Liver (tissue), 9 donors: ENCODE measurements around the gene MAPRE3. TPM values are rescaled to one million over a fixed set of nuclear protein-coding genes. Genes with fewer than 3 reads are reported as not detected.

Experiments
- DNase-seq: peaks from one replicate; pipeline ENCODE4 v3.0.0-alpha.2; 2017; ENCODE audit warnings: low spot score
- H3K27ac ChIP-seq, 2 donors: one replicate each; pipeline ENCODE4 v1.7.0; 2013; ENCODE audit warnings: inconsistent platforms in 2 of 2, low read length in 2 of 2, control low read depth in 1 of 2, low read depth in 1 of 2, mild to moderate bottlenecking in 1 of 2
- H3K27me3 ChIP-seq, 4 donors: one replicate each; pipeline versions ENCODE4 v1.6.1 to v1.7.0; 2013; ENCODE audit warnings: low read length in 3 of 4, inconsistent platforms in 1 of 4, mild to moderate bottlenecking in 1 of 4, moderate library complexity in 1 of 4; ENCODE audit not compliant: control insufficient read depth in 4 of 4, insufficient read depth in 4 of 4
- H3K36me3 ChIP-seq, 4 donors: one replicate each; pipeline versions ENCODE4 v1.6.1 to v1.7.0; 2013; ENCODE audit warnings: low read length in 3 of 4, mild to moderate bottlenecking in 3 of 4, low read depth in 1 of 4, moderate library complexity in 1 of 4; ENCODE audit not compliant: control insufficient read depth in 4 of 4, insufficient read depth in 3 of 4
- H3K4me1 ChIP-seq, 4 donors: one replicate each; pipeline versions ENCODE4 v1.6.1 to v1.7.0; 2013; ENCODE audit warnings: low read length in 3 of 4, mild to moderate bottlenecking in 3 of 4, moderate library complexity in 1 of 4; ENCODE audit not compliant: control insufficient read depth in 4 of 4, insufficient read depth in 4 of 4
- H3K4me3 ChIP-seq, 3 donors: one replicate each; pipeline versions ENCODE4 v1.6.1 to v1.7.0; 2013; ENCODE audit warnings: low read length in 3 of 3, control low read depth in 1 of 3, low read depth in 1 of 3, mild to moderate bottlenecking in 1 of 3
- H3K9ac ChIP-seq, 2 donors: one replicate each; pipeline ENCODE4 v1.7.0; 2013; ENCODE audit warnings: low read length in 2 of 2, mild to moderate bottlenecking in 2 of 2, moderate library complexity in 2 of 2, control low read depth in 1 of 2, low read depth in 1 of 2
- H3K9me3 ChIP-seq, 4 donors: one replicate each; pipeline versions ENCODE4 v1.6.1 to v1.7.0; 2013; ENCODE audit warnings: low read length in 3 of 4; ENCODE audit not compliant: control insufficient read depth in 4 of 4
- ATF3 ChIP-seq: IDR thresholded peaks from 2 replicates; pipeline ENCODE4 v1.6.1; 2016; ENCODE audit warnings: antibody characterized with exemption
- CTCF ChIP-seq: fragments of 150-350 bp; IDR thresholded peaks from 2 replicates; pipeline ENCODE4 v1.5.1; 2017; ENCODE audit warnings: improper control_type of control experiment, low read depth, low read length; ENCODE audit not compliant: missing input control
- EGR1 ChIP-seq, 2 donors: IDR thresholded peaks; 2 replicates each; pipeline ENCODE4 v1.6.1; 2016 to 2018; ENCODE audit warnings: antibody characterized with exemption in 2 of 2, low read depth in 2 of 2
- FOXA1 ChIP-seq: IDR thresholded peaks from 2 replicates; pipeline ENCODE4 v1.6.1; 2016; ENCODE audit warnings: antibody characterized with exemption
- FOXA2 ChIP-seq: IDR thresholded peaks from 2 replicates; pipeline ENCODE4 v1.6.1; 2016; ENCODE audit warnings: antibody characterized with exemption
- GABPA ChIP-seq, 2 donors: IDR thresholded peaks in 1 of 2; conservative IDR thresholded peaks in 1 of 2; 2 replicates each; pipeline ENCODE4 v1.6.1; 2016; ENCODE audit warnings: antibody characterized with exemption in 2 of 2, mild to moderate bottlenecking in 1 of 2, moderate library complexity in 1 of 2
- HNF4A ChIP-seq, 2 donors: conservative IDR thresholded peaks; 2 replicates each; pipeline ENCODE4 v1.6.1; 2016; ENCODE audit warnings: antibody characterized with exemption in 2 of 2, mild to moderate bottlenecking in 2 of 2
- HNF4G ChIP-seq: IDR thresholded peaks from 2 replicates; pipeline ENCODE4 v1.6.1; 2016; ENCODE audit warnings: antibody characterized with exemption
- JUND ChIP-seq, 2 donors: IDR thresholded peaks; 2 replicates each; pipeline ENCODE4 v1.6.1; 2016; ENCODE audit warnings: antibody characterized with exemption in 2 of 2
- MAX ChIP-seq: IDR thresholded peaks from 2 replicates; pipeline ENCODE4 v1.6.1; 2016; ENCODE audit warnings: antibody characterized with exemption
- NR2F2 ChIP-seq: IDR thresholded peaks from 2 replicates; pipeline ENCODE4 v1.6.1; 2016; ENCODE audit warnings: antibody characterized with exemption
- RAD21 ChIP-seq, 2 donors: IDR thresholded peaks; 2 replicates each; pipeline ENCODE4 v1.6.1; 2016; ENCODE audit warnings: antibody characterized with exemption in 2 of 2, mild to moderate bottlenecking in 2 of 2
- REST ChIP-seq: IDR thresholded peaks from 2 replicates; pipeline ENCODE4 v1.6.1; 2016; ENCODE audit warnings: antibody characterized with exemption, mild to moderate bottlenecking
- RXRA ChIP-seq, 2 donors: IDR thresholded peaks; 2 replicates each; pipeline ENCODE4 v1.6.1; 2017 to 2018; ENCODE audit warnings: antibody characterized with exemption in 2 of 2, mild to moderate bottlenecking in 1 of 2
- SP1 ChIP-seq: IDR thresholded peaks from 2 replicates; pipeline ENCODE4 v1.6.1; 2018; ENCODE audit warnings: antibody characterized with exemption, mild to moderate bottlenecking
- YY1 ChIP-seq: IDR thresholded peaks from 2 replicates; pipeline ENCODE4 v1.6.1; 2016; ENCODE audit warnings: antibody characterized with exemption, mild to moderate bottlenecking
- ZBTB33 ChIP-seq: IDR thresholded peaks from 2 replicates; pipeline ENCODE4 v1.6.1; 2016; ENCODE audit warnings: antibody characterized with exemption
- WGBS: extraction: QIAGEN DNeasy Blood & Tissue Kit; methylation state at CpG from one replicate; pipeline ENCODE4 v1.1.7; 2013; 5-methylcytosine and 5-hydroxymethylcytosine counted together
- polyA plus RNA-seq, 2 donors: library from polyadenylated mRNA; stranded (reverse) in 1 of 2; unstranded in 1 of 2; fragments of 200-250 nt in 1 of 2; fragments of >200 nt in 1 of 2; fragmentation: Nextera tagmentation in 1 of 2; extraction: Ambion mirVana in 1 of 2; gene quantifications; one replicate each; pipeline versions ENCODE4 v1.2.1 to v1.2.3, GENCODE V29; 2013 to 2015
- total RNA-seq, 2 donors: library from RNA; depleted of rRNA; stranded (reverse); fragments of >200 nt; gene quantifications; one replicate each; pipeline ENCODE4 v1.2.3, GENCODE V29; 2014
- donor health status: healthy.
- donor health status: healthy.
- donor health status: healthy.
- donor health status: healthy.
- donor health status: healthy.

Gene MAPRE3
- total and polyA plus RNA-seq, 4 donors, result 1.0 to 15.8 (median 9.8) TPM

- TF ChIP-seq ZBTB33 (no peak), YY1 (peak; percentile 14), NR2F2 (no peak), HNF4G (peak; percentile 72), FOXA1 (no peak), RAD21 (IDR thresholded peaks at IDR 0.05) (no peak)
Measured at GRCh38 chr2:26985807-26986206, 15.4 kb downstream of the MAPRE3 start (continued).

GRCh38 chr2:26986576-26986975 is 16.1 kb downstream of the MAPRE3 start:
- TF ChIP-seq RAD21 (IDR thresholded peaks at IDR 0.05) (no peak), MAX (no peak), GABPA (IDR thresholded peaks at IDR 0.05 in 1 of 2, conservative IDR thresholded peaks at IDR 0.05 in 1 of 2) (no peak), JUND (IDR thresholded peaks at IDR 0.05) (no peak), SP1 (no peak), CTCF (no peak), REST (no peak), ATF3 (no peak), HNF4A (conservative IDR thresholded peaks at IDR 0.05) (no peak), EGR1 (IDR thresholded peaks at IDR 0.05; ENCODE audit: low read depth in 2 of 2) (no peak), HNF4G (no peak), FOXA1 (no peak), FOXA2 (no peak), ZBTB33 (no peak), NR2F2 (no peak), YY1 (no peak), RXRA (IDR thresholded peaks at IDR 0.05) (no peak)
- Histone ChIP-seq H3K9ac (no peak overlapping the region), H3K4me3 (no peak overlapping the region), H3K36me3 (no peaks in the 10 kb centered on the region), H3K27me3 (no peaks in the 10 kb centered on the region), H3K27ac (no peak overlapping the region), H3K9me3 (no peaks in the 10 kb centered on the region), H3K4me1 (peaks cover 20 to 45% (median 37%) of the 10 kb centered on the region in 4 donors)
- no peak for DNase-seq
- 95% methylated on average over 5 of the region's 5 CpGs for WGBS
